Measurements from ENCODE around the gene UPK3A.

Gene UPK3A

DNA sequence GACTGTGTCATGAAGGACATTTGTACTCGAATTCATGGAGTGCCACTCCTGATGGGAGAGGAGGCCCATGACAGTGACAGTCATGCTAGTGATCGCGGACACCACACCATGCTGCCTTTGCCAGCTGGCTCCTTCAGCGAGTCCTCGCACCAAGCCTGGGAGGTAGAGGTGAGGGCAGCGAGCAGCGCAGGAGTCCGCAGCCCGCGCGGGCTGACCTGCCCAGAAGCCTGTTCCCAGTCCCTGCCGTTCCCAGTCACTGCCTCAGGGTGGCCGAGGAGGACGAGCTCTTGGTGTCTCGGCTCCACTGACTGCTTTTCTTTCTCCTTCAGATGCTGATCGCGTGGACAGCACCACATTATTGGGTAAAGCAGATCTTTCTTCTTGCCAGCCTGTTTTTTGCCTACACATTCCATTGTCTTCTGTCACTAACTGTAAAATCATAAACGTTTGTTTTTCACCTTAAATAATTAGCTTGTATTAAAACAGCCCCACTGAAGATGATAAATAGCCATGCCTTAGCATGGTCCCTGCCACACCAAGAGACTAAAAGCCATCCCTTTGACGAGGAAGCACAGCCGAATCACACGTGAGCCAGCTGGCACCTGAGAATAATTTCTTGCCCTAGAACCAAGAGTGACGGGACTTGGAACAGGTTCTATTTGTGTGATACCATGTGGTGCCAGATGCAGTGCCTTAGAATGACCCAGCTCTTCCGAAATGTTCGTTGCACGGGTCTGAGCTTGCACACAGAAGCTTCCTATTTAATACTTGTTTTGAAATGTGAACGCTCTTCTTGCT is 50.5 kb downstream of the UPK3A start:
- TF ChIP-seq, protein P1, sequence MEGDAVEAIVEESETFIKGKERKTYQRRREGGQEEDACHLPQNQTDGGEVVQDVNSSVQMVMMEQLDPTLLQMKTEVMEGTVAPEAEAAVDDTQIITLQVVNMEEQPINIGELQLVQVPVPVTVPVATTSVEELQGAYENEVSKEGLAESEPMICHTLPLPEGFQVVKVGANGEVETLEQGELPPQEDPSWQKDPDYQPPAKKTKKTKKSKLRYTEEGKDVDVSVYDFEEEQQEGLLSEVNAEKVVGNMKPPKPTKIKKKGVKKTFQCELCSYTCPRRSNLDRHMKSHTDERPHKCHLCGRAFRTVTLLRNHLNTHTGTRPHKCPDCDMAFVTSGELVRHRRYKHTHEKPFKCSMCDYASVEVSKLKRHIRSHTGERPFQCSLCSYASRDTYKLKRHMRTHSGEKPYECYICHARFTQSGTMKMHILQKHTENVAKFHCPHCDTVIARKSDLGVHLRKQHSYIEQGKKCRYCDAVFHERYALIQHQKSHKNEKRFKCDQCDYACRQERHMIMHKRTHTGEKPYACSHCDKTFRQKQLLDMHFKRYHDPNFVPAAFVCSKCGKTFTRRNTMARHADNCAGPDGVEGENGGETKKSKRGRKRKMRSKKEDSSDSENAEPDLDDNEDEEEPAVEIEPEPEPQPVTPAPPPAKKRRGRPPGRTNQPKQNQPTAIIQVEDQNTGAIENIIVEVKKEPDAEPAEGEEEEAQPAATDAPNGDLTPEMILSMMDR (IDR thresholded peaks at IDR 0.05; ENCODE audit: low read depth, low read length) = no peak
- H3K4me3 ChIP-seq (ENCODE audit: low read depth, low read length) = no peak overlapping the region

DNA sequence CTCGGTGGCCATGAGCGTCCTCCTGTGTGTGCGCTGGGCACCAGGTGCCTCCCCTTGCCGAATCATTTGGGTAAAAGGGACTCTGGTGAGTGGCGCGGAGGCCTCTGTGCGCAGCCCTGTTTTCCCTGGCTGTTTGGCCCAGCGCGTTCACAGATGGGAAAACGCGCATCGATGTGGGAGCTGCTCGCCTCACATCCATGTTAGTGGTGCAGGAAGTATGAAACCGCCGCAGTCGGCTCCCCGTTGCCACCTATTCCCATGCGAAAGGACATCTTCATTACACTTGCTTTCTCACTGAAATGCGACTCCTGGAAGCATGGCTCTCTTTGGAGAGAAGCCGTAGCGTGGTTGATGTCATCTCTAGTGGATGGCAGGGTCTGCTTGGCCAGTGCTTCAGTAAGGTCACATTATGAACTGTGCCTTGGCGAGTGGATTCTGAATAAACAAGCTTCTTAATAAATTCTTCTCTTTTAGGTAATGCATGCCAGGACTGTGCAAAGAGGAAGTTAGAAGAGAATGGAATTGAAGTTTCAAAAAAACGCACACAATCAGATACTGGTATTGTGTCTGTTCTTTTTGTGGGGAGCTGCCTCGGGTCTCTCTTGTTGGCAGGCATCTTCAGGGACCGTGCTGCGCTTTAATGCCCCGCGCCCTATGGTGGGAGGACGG is 51.2 kb downstream of the UPK3A start:
- TF ChIP-seq, protein P1 (IDR thresholded peaks at IDR 0.05; ENCODE audit: low read depth, low read length) = no peak
- H3K4me3 ChIP-seq (ENCODE audit: low read depth, low read length) = no peak overlapping the region

DNA sequence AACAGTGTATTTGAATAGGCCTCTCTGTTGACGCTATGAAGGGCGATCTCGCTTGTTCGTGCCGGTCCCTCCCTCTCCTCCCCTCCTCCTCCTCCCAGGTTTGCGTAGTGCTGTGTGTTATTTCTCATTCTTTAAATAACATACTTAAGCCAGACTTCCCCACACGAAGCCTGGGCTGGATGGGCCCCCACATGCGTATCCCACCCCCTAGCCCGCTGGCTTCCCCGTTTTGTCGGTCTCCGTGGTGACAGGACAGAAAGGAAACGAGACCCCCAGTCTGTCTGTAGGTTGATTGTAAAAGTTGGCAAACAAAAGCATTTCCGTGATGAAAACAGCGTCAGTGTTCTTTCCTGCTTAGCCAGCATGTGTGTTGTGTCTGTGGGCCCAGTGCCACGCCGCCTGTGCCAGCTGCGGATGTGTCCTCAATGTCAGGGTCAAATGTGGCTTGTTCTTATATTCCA is 52.3 kb downstream of the UPK3A start:
- TF ChIP-seq, protein P1 (IDR thresholded peaks at IDR 0.05; ENCODE audit: low read depth, low read length) = no peak
- no peak overlapping the region for H3K4me3 ChIP-seq (ENCODE audit: low read depth, low read length)

DNA sequence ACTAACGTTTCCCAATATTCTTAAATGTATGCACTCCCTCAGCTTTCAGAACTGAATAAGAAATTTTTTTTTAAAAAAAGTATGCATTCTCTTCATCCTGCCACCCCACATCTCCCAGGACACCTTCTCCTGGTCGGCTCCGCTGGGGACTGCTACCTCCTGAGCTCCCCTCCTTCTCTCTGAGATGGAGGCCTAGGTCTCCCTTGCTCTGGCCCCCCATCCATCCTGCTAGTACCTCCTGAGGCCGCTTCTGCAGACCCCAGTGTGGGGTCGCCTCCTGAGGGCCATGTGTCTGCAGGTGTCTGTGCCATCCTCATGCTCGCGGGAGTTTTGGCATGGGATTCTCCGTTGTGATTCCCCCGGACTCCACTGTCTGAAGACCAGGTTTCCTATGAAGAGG is 52.8 kb downstream of the UPK3A start:
- TF ChIP-seq, protein P1 (IDR thresholded peaks at IDR 0.05; ENCODE audit: low read depth, low read length) = no peak
- no peak overlapping the region for H3K4me3 ChIP-seq (ENCODE audit: low read depth, low read length)

DNA sequence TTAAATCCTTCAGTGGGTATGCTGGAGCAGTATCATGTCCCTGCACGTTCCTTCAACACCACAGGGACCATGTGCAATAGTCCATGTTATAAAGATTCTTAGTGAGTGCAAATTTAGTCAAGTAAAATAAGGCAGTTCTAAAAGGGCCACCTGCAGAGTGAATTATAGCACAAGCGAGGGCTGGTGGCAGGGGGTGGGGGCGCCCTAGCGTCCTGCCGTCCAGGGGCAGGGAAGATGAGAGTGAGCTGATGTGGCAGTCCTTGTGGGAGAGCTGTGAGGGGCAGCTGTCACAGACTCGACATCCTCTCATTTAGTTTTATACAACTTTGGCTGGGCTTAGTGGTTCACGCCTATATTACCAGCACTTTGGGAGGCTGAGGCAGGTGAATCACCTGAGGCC is 54.0 kb downstream of the UPK3A start:
- no peak overlapping the region for H3K4me3 ChIP-seq (ENCODE audit: low read depth, low read length)
- TF ChIP-seq, protein P1 (IDR thresholded peaks at IDR 0.05; ENCODE audit: low read depth, low read length) = no peak

DNA sequence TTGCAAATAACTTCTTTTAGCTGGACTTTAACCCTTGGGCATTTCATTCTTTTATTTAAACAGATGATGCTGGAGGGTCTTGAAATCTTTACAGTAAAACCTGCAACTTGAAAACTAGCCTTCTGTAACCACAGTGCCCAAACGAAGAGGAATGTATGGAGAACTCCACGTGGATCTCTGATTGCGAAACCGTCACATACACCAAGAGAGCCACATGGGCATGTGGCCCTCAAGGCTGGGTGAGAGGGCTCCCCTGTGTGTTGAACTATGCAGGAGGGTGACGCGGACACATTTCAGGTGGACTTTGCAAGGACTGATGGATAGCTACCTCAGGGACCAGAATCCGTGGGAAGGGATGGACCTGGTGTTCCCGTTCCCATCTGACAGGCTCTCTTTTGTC is 55.6 kb downstream of the UPK3A start:
- H3K4me3 ChIP-seq (ENCODE audit: low read depth, low read length) = no peak overlapping the region
- TF ChIP-seq, protein P1 (IDR thresholded peaks at IDR 0.05; ENCODE audit: low read depth, low read length) = no peak

DNA sequence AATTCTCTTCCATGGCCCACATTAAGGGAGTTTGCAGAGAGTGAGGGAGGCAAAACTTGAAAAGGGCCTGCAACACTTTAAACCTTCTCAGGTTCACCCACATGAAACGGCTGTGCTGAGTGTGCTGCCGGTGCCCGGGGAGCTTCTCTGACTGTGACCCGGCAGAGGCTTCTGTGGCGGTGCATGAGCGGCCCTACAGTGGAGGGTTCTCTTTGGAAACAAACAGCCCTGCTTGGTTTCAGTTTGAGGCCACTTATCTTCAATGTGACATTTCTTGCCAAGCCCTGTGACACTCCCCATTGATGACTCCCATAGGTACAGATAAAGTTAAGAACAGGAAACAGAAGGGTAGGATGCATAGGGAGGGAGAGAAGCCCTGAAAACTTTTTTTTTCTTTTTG is 56.7 kb downstream of the UPK3A start:
- TF ChIP-seq, protein P1 (IDR thresholded peaks at IDR 0.05; ENCODE audit: low read depth, low read length) = no peak
- H3K4me3 ChIP-seq (ENCODE audit: low read depth, low read length) = no peak overlapping the region

Data from WI38 (cell line).